ENCODE data around the gene BORCS6. TPM values are rescaled to one million over a fixed set of nuclear protein-coding genes. Genes with fewer than 3 reads are reported as not detected.

The BORCS6 gene
- total and polyA plus RNA-seq, 9 of the 15 experiments (the other 6 are each of a cell fraction or from before 2014, with no cell fraction given): 0.01 to 7.4 (median 2.3) TPM

DNA sequence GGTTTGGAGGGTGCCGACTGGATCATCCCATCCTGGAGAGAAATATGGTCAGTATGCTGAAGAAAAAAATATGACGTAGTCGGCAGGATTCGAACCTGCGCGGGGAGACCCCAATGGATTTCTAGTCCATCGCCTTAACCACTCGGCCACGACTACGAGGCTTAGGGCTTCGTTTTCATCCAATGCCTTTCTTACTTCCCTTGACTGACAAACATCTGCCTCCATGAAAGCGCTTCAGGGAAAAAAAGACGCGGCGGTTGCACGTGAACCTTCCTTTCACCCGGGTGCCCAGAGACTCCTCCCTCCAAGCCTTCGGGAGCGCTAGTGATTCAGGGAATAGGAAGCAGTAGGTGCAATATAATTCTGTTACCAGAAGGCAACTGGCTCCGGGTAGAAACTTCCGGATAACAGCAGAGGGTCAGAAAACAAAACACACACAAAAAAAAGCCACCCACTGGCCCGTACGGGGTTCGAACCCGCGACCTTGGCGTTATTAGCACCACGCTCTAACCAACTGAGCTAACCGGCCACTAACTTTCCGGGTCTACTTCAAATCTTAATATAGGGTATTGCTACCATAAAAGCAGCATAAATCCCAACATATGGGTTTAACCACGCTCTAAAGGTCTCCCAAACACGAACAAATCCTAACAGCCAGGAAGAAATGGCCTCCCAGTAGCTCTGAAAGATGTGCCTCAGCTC, 36.7 kb upstream of the BORCS6 start (continued):
- TF ChIP-seq, protein P1, sequence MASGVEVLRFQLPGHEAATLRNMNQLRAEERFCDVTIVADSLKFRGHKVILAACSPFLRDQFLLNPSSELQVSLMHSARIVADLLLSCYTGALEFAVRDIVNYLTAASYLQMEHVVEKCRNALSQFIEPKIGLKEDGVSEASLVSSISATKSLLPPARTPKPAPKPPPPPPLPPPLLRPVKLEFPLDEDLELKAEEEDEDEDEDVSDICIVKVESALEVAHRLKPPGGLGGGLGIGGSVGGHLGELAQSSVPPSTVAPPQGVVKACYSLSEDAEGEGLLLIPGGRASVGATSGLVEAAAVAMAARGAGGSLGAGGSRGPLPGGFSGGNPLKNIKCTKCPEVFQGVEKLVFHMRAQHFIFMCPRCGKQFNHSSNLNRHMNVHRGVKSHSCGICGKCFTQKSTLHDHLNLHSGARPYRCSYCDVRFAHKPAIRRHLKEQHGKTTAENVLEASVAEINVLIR (CRISPR knock-in tag; IDR thresholded peaks at IDR 0.05): 0 out of 2 replicates have a peak, but pooled peaks have one; percentile 6
- TF ChIP-seq ZNF217 (CRISPR knock-in tag; IDR thresholded peaks at IDR 0.05) (no peak), RFX5 (IDR thresholded peaks at IDR 0.05; ENCODE audit: low read depth, low read length) (no peak), NR3C1 (CRISPR knock-in tag; IDR thresholded peaks at IDR 0.05) (no peak), NR1H2 (CRISPR knock-in tag; IDR thresholded peaks at IDR 0.05) (no peak), NR2F6 (CRISPR knock-in tag; IDR thresholded peaks at IDR 0.05) (0 out of 2 replicates have a peak, but pooled peaks have one; percentile 16), NBN (IDR thresholded peaks at IDR 0.05; ENCODE audit: low read depth) (peak; percentile 27; the same call in 1 of the 2 replicates), ZNF444 (CRISPR knock-in tag; IDR thresholded peaks at IDR 0.05) (no peak), TBL1XR1 (IDR thresholded peaks at IDR 0.05; ENCODE audit: low read length in 2 of 2) (peak; percentile 29 to 36; a peak in 2 of 4 replicates), CHD2 (IDR thresholded peaks at IDR 0.05; ENCODE audit: low read depth, low read length) (0 out of 2 replicates have a peak, but pooled peaks have one; percentile 11), PTTG1 (tag; IDR thresholded peaks at IDR 0.05; ENCODE audit: low read depth) (no peak), ZNF707 (CRISPR knock-in tag; conservative IDR thresholded peaks at IDR 0.05) (no peak), ILF3 (IDR thresholded peaks at IDR 0.05; ENCODE audit: borderline replicate concordance) (peak; percentile 93), HDAC1 (IDR thresholded peaks at IDR 0.05) (no peak), SAP30 (IDR thresholded peaks at IDR 0.05; ENCODE audit: borderline replicate concordance, insufficient read depth, low read depth, low read length, poor library complexity, severe bottlenecking) (no peak)
- TF ChIP-seq, protein P2, sequence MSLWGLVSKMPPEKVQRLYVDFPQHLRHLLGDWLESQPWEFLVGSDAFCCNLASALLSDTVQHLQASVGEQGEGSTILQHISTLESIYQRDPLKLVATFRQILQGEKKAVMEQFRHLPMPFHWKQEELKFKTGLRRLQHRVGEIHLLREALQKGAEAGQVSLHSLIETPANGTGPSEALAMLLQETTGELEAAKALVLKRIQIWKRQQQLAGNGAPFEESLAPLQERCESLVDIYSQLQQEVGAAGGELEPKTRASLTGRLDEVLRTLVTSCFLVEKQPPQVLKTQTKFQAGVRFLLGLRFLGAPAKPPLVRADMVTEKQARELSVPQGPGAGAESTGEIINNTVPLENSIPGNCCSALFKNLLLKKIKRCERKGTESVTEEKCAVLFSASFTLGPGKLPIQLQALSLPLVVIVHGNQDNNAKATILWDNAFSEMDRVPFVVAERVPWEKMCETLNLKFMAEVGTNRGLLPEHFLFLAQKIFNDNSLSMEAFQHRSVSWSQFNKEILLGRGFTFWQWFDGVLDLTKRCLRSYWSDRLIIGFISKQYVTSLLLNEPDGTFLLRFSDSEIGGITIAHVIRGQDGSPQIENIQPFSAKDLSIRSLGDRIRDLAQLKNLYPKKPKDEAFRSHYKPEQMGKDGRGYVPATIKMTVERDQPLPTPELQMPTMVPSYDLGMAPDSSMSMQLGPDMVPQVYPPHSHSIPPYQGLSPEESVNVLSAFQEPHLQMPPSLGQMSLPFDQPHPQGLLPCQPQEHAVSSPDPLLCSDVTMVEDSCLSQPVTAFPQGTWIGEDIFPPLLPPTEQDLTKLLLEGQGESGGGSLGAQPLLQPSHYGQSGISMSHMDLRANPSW (CRISPR knock-in tag; IDR thresholded peaks at IDR 0.05): no peak
- TF ChIP-seq, protein P3, sequence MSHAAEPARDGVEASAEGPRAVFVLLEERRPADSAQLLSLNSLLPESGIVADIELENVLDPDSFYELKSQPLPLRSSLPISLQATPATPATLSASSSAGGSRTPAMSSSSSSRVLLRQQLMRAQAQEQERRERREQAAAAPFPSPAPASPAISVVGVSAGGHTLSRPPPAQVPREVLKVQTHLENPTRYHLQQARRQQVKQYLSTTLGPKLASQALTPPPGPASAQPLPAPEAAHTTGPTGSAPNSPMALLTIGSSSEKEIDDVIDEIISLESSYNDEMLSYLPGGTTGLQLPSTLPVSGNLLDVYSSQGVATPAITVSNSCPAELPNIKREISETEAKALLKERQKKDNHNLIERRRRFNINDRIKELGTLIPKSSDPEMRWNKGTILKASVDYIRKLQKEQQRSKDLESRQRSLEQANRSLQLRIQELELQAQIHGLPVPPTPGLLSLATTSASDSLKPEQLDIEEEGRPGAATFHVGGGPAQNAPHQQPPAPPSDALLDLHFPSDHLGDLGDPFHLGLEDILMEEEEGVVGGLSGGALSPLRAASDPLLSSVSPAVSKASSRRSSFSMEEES (CRISPR knock-in tag; IDR thresholded peaks at IDR 0.05): no peak
- TF ChIP-seq, protein P4, sequence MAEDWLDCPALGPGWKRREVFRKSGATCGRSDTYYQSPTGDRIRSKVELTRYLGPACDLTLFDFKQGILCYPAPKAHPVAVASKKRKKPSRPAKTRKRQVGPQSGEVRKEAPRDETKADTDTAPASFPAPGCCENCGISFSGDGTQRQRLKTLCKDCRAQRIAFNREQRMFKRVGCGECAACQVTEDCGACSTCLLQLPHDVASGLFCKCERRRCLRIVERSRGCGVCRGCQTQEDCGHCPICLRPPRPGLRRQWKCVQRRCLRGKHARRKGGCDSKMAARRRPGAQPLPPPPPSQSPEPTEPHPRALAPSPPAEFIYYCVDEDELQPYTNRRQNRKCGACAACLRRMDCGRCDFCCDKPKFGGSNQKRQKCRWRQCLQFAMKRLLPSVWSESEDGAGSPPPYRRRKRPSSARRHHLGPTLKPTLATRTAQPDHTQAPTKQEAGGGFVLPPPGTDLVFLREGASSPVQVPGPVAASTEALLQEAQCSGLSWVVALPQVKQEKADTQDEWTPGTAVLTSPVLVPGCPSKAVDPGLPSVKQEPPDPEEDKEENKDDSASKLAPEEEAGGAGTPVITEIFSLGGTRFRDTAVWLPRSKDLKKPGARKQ (CRISPR knock-in tag; IDR thresholded peaks at IDR 0.05): no peak
- TF ChIP-seq, protein P5, sequence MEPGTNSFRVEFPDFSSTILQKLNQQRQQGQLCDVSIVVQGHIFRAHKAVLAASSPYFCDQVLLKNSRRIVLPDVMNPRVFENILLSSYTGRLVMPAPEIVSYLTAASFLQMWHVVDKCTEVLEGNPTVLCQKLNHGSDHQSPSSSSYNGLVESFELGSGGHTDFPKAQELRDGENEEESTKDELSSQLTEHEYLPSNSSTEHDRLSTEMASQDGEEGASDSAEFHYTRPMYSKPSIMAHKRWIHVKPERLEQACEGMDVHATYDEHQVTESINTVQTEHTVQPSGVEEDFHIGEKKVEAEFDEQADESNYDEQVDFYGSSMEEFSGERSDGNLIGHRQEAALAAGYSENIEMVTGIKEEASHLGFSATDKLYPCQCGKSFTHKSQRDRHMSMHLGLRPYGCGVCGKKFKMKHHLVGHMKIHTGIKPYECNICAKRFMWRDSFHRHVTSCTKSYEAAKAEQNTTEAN (CRISPR knock-in tag; IDR thresholded peaks at IDR 0.05): no peak
